ENCODE results near the gene MVK.

The MVK gene
- total RNA-seq: 13.2 to 22.1 (median 17.0) reads per million in 3 experiments

DNA sequence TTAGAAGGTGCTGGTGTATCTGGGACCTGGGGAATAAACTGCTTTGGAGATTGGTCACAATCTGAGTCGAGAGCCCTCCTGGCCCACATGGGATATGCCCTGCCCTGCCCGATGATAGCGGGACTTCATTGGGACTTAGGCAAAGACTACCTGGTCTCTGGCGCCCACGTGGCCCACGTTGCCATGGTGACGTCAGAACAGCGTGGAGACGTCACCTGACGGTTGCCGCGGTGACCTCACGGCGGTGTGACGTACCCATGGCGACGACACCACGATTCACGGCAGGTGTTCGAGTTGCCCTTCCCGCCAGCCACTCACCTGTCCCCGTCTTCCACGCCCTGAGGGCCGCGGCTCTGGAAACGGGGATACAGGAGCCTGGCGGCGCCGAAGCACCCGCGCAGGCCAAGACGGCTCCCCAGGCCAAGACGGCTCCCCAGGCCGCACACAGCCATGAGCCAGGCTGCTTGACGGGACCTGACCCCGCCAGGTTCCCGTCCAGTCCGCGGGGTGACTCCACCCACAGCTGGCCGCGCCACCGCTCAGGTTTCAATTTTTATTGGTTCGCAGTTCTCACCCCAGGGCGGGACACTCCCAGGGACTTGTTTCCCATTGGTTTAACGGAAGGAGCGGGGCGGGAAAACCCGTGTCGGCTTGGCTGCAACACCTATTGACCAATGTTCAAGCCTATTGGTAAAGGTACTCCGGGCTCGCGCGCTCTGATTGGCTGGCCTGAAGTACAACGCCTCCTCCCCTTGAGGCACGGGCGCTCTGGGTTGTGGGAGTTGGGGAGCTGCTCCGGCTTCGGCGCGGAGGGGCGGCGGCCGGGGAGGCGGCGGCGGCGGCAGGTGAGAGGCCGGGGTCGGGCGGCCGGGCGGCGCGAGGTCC, at the start of gene MVK, which contains the start of gene MMAB:
Gene MVK (plus strand): TSS at position 766 of the 885 bp plus-strand sequence. CDS start 1,029 bp downstream, outside the sequence.
Gene MMAB (minus strand): TSS at position 476 of the 885 bp plus-strand sequence. CDS start 24 bp downstream, at position 452.
- peak; percentile 99 for DNase-seq

DNA sequence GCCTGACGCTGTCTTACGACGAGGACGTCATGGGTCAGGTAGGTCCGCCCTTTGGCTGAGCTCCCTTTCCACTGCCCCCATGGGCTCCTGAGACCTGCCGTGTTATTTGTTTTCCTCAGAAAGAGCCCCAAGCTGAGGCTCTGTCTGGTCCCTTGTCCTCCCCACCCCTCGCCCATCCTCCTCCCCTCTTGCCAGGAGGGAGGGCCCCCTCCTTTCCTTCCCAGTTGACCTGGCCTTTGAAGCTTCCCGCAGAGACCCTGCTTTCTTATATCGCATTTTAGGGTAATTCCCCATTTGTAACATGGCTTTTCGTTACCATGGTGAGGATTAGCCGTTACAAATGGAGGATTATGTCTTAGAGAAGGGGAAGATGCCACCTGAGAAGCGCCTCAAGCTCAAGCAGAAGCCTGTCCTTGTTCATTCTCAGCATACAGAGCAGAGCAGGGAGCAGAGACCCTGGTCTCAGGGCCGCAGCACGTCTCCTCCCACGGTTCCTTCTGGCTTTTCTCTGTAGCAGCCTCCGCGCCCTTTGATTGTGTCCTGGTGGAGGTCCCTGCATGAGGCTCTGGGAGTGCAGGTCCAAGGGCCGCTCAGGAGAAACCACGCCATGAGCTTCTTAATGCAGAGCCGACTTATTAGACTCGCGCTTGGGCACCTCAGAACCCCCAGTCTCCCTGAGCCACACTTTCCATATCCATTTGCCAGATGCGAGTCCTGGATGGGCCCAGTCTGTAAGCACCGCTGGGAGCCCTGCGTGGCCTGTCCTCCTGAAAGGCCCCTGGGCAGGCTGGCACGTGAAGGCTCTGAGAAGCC, 48.9 kb upstream of the MVK start:
- no peak for DNase-seq

DNA sequence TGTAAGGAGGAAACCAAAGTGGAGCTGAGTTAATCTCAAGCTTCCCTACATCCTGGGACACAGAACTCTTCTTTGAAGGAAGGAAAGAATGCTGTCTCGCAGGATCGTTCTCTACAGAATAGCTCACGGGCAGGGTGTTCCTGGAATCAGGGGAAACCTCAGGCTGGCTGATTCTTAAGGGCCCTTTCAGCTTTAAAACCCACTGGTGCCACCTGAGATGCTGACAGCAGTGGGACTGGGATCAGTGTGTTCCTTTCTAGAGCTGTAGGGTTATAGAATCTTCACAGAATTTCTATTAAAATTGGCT, 48.4 kb upstream of the MVK start:
- DNase-seq: no peak

DNA sequence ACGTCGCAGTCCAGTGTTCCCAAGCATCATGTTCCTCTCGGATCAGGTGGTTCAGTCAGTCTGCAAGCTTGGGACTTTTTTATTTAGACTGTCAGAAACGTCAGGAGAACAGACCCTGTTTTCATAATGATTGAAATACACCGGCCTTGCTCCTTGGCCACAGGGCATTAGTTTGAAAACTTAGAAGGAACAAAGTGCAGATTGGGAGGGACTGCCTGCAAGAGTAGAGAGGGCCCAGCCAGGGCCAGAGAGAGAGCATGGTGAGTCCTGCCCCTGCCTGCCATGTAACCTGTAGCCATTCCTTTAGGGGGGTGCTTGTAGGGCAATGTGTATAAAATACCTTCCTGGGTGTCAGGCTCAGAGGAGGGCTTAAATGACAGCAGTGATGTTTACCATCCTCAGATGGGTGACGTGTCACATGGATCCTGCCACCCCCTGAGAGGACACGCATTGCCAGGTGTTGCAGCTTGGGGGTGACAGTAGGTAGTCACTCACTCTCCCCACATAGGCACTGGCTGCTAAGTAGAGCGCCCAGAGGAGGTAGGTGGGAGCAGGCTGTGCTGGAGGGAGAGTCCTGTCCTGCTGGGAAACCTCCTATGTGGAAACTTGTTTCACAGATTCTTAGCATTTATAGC, 46.0 kb upstream of the MVK start:
- no peak for DNase-seq

DNA sequence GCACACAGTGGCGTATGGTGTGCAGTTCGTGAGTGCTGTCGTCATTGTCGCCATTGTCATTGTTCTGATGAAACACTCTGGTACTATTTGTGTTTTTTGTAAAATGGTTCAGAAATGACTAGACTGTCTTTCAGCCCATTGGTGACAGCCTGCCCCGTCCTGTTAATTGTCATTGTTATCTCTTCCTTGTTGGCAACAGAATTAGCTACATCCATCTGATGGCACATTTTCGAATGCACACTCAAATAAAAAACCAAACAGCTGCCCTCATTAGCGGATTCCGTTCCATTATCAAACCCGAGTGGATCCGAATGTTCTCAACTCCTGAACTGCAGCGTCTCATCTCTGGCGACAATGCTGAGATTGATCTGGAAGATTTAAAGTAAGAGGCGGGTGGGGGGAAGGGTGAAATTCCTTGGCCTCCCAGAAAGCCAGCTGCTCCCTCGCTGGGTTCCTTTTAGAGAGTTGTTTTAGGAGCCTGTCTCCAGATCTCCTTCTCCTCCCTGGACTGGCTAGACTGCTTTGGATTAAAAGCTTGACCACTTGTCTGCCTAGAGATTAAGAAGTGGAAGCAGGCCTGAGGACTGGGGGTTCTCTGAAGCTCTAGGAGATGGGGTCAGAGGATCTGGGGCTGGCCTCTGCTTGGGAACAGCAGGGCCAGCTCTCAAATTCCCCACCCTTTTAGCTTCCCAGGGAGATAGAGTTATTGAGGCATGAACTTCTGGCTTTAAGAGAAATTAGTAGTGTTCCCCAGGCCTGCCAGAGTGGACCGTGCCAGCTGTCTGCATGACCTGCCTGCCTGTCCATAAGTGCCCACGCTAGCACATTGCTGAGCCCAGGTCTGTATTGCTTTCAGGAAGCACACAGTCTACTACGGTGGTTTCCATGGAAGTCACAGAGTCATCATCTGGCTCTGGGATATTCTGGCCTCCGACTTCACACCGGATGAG, 43.6 kb upstream of the MVK start:
- DNase-seq: no peak

DNA sequence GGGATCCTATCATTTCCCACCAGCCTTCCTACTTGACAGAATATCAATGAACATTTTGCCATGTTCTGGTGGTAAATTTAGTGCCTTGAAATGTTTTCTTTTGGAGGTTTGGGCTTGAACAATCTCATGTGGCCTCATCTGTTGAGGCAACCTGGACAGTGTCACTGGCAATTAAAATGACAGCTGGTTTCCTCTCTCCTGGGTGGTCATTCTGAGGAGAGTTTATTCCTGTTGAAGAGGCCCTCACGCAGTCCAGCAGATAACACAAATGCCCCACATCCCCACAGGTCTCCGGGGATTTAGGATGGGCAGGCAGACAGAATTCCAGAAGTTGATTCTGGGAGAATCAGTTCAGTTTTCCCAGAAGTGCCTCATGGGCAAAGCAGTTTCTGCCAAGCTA, 42.2 kb upstream of the MVK start:
- no peak for DNase-seq

DNA sequence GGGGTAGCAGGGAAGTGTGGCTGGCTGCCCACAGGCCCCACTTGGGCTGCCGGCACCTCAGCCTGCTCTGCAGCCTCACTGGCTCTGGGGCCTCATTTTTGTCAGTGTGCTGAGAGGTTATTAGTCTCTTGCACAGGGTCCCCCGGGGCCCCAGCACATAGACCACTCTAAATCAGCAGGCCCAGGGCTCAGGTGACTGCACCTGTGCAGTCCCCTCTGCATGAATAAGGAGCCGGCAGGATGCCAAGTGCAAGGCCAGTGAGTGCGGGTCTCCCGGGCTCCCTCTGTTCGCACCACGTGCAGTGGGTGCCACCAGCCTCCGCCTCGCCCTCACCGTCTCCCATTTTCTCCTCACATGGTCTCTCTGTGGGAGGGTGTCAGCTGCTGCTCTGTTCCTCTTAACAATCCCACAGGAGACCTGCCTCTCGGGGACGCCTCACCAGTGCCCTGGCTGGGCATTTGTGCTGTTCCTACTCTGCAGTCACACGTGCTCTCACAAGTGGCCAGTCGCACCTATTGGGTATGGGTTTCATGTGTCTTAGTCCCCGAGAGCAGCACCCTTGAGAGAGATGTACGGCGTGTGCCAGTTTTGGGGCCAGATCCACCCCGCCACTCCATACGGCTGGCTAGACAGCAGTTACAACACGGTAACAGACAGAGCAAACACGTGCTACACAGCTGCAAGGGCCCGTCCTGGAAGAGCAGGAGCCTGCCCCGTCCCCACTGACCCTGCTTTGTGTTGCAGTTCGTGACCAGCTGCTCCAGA, 40.7 kb upstream of the MVK start:
- no peak for DNase-seq

DNA sequence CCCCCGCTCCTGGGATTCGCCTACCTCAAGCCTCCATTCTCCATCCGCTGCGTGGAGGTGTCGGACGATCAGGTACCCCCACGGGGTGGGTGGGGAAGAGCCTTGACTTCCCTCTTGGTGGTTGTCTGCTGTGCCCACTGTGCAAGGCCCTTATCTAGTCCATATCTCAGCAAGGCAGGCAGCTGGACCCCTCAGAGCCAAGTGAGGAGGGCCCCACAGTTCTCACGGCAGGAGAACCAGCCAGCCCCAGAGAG, 40.2 kb upstream of the MVK start:
- DNase-seq: no peak

DNA sequence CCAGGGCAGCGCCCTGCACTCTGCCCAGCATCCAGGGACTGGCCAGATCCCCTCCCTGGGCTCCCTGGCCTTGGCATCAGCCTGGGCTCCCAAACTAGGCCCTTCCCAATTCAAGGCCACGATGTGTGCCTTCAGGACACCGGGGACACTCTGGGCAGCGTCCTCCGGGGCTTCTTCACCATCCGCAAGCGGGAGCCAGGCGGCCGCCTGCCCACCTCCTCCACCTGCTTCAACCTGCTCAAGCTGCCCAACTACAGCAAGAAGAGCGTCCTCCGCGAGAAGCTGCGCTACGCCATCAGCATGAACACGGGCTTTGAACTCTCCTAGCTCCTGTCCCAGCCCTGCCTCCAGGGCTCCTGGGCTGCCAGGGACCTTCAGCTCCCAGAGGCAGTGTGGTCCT, 39.1 kb upstream of the MVK start:
- no peak for DNase-seq

DNA sequence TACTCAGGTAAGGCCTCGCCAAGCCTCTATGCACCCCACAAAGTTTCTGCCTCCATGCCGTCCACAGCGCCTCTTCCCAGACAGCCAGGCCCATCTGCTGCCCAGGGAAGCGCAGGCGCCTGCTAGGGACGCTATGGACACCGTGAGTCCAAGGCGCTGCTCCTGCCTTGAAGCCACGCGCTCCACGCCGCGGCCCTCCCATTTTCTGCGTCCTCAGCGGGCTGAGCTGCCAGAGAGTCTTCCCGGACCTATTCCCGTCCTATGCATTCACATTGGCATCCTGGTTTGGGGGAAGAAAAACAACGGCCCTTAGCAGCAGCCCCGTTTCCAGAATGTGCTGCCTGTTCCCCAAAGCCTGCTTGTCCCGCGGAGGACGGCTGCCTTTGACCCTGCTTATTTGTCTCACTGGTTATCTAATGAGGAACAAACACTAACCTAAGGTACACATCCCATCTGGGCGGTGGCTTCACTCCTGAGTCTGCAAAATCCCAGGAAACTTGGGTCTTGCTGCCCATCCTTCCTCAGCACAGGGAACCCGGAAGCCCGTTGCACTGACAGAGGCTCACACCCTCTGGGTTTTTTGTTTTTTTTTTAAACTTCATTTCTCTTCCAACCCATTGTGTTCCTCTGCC, 38.2 kb upstream of the MVK start:
- DNase-seq: no peak

DNA sequence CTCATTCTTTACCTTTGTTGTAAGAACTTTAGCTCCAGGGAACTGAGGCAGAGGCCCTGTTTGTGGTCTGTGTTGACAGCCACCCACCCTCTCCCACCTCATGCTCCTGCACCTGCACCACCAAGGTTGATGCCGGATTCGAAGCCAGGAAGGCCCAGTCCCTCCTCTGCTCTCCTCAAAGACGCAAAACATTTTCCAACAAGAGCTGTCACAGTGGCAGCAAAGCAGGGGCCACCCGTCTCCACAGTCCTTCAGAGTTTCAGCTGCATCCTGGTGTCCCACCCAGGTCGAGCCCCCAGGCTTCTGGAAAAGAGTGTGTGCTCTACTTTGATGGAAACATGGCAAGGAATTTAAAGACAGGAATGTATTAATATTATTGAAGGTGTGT, 37.7 kb upstream of the MVK start:
- no peak for DNase-seq

DNA sequence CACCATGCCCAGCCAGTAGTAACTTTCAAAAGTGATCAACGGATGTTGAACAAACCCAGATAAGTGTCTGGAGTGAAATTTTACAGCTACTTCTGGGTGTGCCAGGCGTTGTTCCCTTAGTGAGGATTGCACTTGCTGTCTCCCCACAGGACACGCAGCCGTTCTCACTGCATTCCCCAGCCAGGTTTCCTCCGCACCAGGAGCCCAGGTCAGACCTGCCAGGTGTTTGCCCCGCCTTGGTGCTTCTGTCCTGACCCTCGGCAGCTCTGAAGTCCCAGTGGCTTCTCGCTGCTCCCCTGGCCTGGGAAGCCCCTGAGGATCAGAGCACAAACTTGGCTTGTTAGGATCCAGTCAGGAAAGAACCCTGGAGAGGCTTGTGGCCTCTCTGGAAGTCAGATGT, 36.5 kb upstream of the MVK start:
- no peak for DNase-seq

DNA sequence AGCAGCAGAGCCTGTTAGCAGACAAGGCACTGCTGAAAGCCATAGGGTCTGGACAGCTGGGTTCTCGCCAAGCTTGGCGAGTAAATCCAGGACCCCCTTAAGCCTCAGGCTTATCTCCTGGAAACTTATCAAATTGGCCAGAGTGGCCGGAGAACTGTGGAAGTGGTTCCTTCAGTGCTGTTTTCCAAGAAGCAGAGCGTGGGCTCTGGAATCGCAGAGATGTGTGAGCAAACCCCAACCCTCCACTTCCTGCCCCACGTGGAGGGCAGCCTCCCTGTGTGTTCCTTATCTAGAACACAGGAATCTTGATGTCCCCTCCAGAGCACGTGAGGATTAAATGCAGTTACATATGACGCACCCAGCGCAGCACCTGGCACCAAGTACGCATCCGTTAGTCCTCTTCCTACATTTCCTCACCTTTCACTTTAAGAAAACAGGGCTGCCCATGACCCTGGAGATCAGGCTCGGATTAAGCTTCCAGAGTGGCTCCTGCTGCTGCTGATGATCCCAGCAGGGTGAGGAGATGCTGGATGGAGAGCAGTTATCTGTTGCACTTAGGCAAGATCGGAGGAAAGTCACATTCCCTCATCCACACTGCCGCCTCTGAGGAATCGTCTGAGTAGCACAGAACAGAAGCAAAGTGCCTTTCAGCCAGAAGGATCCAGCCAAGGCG, 35.3 kb upstream of the MVK start:
- no peak for DNase-seq

DNA sequence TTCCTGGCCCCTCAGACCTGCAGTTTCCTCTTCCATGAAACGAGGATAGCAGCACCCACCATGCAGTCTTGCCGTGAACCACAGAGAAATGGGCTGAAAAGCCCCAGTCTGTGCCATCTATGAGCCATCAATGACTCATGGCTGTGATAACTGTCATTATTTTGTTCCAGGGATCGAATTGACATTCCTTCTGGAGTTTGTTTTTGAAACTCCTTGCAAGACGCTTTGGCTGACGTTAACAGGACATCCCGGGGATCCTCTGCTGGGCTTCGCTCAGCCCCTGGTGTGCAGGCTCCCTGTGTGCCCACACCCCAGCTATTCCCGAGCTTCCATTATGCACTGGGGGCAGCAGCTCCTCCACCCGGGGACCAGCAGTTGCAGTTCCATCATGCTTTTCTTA, 34.1 kb upstream of the MVK start:
- DNase-seq: no peak

DNA sequence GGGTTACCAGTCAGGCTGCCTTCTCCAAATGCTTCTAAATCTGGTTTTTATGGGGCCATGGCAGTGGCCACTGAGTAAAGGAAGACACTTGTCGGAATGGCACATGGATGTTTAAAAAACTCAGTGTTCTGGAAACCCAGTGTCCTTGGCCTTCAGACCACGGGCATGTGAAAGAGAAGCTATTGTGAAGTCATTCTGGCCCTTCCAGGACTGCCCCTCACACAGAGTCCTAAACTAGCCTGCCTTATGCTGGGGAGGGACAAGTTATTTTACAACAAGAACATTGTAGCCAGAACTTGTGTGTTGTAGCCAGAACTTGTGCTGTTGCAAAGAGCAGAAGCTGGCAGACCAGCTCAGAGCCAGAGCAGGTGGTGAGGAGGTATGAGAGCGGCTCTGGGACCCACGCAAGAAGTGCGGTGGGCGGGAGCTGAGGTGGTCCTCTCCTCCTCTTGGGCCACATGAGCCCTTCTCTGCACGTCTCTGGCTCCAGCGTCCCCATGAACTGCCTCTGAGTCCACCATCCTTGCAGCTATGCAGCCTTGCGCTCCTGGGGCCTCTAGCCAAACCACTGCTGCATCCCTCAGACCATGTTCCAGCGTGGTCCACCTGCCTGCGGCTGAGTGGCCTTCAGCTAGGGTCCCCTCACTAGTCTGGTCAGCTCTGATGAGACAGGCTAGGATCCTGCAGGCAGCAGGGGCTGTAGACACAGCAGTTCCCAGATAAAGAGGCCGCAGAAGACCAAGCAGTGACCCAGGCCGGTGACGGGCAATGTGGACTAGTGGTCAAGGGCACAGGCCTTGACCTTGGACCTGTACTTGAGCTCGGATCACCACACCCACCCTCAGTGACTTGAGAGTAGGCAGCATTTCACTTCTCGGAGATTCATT, 32.8 kb upstream of the MVK start:
- no peak for DNase-seq

DNA sequence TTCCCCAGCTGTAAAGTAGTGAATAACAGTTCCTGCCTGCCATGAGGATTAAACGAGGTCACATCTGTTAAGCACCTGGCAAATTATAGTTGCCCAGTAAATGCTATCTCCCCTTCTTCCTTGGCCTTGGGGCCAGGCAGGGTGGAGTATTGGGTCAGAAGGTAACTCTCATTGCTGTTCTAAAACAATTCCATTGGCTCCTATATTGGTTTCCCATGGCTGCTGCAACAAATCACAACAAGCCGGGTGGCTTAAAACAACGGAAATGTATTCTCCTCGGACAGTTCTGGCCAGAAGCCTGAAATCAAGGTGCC, 32.2 kb upstream of the MVK start:
- no peak for DNase-seq

DNA sequence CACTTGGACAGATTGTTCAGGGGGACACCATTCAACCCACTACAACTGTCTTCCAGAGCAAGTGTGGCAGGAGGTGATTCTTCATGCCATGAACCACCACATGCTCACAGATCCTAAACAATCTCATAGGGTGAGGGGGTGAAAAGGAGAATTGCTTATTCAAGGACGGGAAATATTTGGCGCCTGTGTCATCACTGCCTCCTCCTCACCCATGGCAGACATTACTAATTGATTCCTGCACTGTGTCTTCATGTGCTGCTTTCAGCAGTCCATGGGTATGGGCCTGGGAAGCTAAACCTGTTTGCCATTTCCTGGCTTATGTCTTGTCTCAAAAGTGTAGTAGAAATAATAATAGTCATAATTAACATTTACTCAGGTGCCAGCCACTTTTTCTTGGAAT, 31.6 kb upstream of the MVK start:
- DNase-seq: no peak

DNA sequence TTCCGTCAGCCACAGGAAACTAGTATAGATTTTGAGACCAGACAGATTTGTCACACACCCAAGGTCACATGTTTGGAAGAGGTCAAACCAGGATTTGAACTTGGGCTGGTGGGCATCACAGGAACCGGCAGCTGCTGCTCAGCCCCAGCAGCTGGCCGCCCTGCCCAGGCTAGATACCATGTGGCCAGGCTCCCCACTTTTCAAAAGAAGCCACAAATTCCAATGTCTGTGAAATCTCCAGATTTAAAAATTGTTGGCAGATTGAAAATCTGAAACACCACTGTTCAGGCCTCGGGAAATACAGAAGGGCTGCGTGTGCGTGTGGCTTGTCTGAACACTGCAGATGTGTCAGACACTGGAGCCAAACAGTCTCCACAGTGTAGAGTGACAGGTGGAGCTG, 30.7 kb upstream of the MVK start:
- DNase-seq: no peak

DNA sequence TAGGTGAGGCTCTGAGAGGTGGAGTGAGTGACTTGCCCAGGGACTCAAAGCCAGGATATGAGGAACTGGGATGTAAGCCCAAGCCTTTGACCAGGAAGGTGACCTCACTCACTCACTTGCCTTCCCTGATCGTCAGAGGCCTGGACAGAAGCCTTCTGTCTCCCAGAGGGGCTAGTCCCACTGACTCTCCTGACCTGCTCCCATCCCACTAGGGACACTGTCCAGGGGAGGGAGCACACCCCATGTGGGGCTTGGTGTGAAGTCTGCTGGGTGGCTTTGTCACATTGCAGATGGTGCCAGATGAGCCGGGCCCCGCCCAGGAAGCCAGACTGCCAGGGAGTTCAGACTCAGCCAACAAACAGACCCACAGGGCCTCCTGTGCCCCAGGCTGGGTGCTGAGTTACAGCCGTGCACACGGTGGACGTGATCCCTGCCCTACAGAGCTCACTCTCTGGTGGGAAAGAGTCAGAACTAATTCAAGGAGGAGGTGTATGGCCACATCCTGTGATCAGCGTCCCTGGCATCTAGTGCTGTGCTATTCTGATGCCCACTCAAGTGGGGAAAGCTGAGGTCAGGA, 28.6 kb upstream of the MVK start:
- DNase-seq: no peak

DNA sequence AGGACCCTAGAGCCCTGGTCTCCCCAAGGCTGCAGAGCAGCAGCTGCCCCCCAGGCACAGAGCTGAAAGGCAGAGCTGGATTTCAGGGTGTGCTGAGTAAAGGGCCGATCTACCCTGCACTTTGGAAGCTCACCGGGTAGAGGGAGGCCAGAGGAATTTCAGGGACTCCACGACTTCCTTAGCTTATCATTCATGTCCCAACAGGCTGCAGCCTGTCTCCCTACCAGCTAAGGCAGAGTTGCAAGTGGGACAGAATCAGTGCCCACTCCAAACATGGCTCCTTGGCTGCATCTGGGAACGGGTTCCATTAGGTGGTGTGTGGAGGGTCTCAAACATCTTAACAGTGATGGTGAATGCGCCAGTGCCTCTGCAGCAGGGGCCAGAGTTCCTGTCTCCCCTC, 27.8 kb upstream of the MVK start:
- DNase-seq: no peak
